Fibroblast of lung (primary cell): ENCODE results near the gene SGPP2. TPM values are rescaled to one million over a fixed set of nuclear protein-coding genes. Genes with fewer than 3 reads are reported as not detected.

Source experiments
- DNase-seq, 2 donors: peaks; one replicate each; pipeline versions ENCODE4 v3.0.0 to v3.0.0-alpha.2; 2010; ENCODE audit warnings: low read depth in 2 of 2
- H2AFZ ChIP-seq: 2 replicates; pipeline ENCODE4 v1.5.1; 2012; ENCODE audit warnings: low read length, control low read depth, inconsistent platforms
- H3K27ac ChIP-seq: 2 replicates; pipeline ENCODE4 v1.5.1; 2011; ENCODE audit warnings: low read length, control low read depth; ENCODE audit not compliant: insufficient read depth
- H3K27me3 ChIP-seq: 2 replicates; pipeline ENCODE4 v1.5.1; 2011; ENCODE audit warnings: mild to moderate bottlenecking, low read length; ENCODE audit not compliant: control insufficient read depth, insufficient read depth
- H3K36me3 ChIP-seq: 2 replicates; pipeline ENCODE4 v1.5.1; 2011; ENCODE audit warnings: low read length; ENCODE audit not compliant: control insufficient read depth, insufficient read depth
- H3K4me1 ChIP-seq: 2 replicates; pipeline ENCODE4 v1.5.1; 2011; ENCODE audit warnings: low read length; ENCODE audit not compliant: control insufficient read depth, insufficient read depth; ENCODE audit errors: extremely low read depth
- H3K4me2 ChIP-seq: 2 replicates; pipeline ENCODE4 v1.5.1; 2011; ENCODE audit warnings: low read length, control low read depth; ENCODE audit not compliant: insufficient read depth; ENCODE audit errors: extremely low read depth
- H3K4me3 ChIP-seq, 4 experiments: fragments of 200-600 bp in 1 of 4; sonication (generic) in 1 of 4; replicated peaks in 1 of 4; 2 replicates each; pipeline ENCODE4 v1.5.1; 2011 to 2016; ENCODE audit warnings: low read length in 4 of 4, low read depth in 3 of 4, mild to moderate bottlenecking in 3 of 4, control low read depth in 2 of 4, inconsistent platforms in 1 of 4, mixed read lengths in 1 of 4; ENCODE audit not compliant: insufficient read depth in 1 of 4; ENCODE audit errors: control extremely low read depth in 1 of 4
- H3K79me2 ChIP-seq: 2 replicates; pipeline ENCODE4 v1.5.1; 2012; ENCODE audit warnings: mild to moderate bottlenecking, low read length, inconsistent platforms; ENCODE audit not compliant: control insufficient read depth, insufficient read depth
- H3K9ac ChIP-seq: 2 replicates; pipeline ENCODE4 v1.5.1; 2011; ENCODE audit warnings: mild to moderate bottlenecking, low read length, control low read depth; ENCODE audit not compliant: insufficient read depth
- H3K9me3 ChIP-seq: 2 replicates; pipeline ENCODE4 v1.5.1; 2012; ENCODE audit warnings: low read depth, low read length; ENCODE audit not compliant: control insufficient read depth, insufficient read depth
- H4K20me1 ChIP-seq: 2 replicates; pipeline ENCODE4 v1.5.1; 2011; ENCODE audit warnings: low read length; ENCODE audit not compliant: control insufficient read depth, insufficient read depth; ENCODE audit errors: extremely low read depth
- CTCF ChIP-seq, 2 donors: IDR thresholded peaks in 1 of 2; conservative IDR thresholded peaks in 1 of 2; 1 replicate in 1 of 2; 2 replicates in 1 of 2; pipeline ENCODE4 v1.5.1; 2011 to 2012; ENCODE audit warnings: low read length in 2 of 2, control low read depth in 1 of 2, inconsistent platforms in 1 of 2, low read depth in 1 of 2, mild to moderate bottlenecking in 1 of 2
- EZH2 ChIP-seq: IDR thresholded peaks from 2 replicates; pipeline ENCODE4 v1.5.1; 2012; ENCODE audit warnings: low read length, control low read depth, mild to moderate bottlenecking; ENCODE audit errors: missing control alignments
- polyA plus RNA-seq, 2 donors: library from polyadenylated mRNA; depleted of rRNA in 1 of 2; stranded (reverse) in 1 of 2; unstranded in 1 of 2; fragments of >200 nt; gene quantifications; 2 replicates each; pipeline ENCODE4 v1.2.1, GENCODE V29; 2011 to 2012; ENCODE audit warnings: missing spikeins in 1 of 2
- total RNA-seq: library from RNA; depleted of rRNA; stranded (reverse); fragments of >200 nt; gene quantifications from 2 replicates; pipeline ENCODE4 v1.2.1, GENCODE V29; 2014

The SGPP2 gene
- total and polyA plus RNA-seq, 2 donors (not counting 1 experiment from before 2014, with no cell fraction given): not detected

- H2AFZ ChIP-seq: no peak overlapping the region
- H3K4me3 ChIP-seq: no peak overlapping the region
- H4K20me1 ChIP-seq: no peaks in the 10 kb centered on the region
- H3K36me3 ChIP-seq: no peaks in the 10 kb centered on the region
- H3K4me2 ChIP-seq: no peak overlapping the region
- no peaks in the 10 kb centered on the region for H3K27me3 ChIP-seq
- H3K27ac ChIP-seq: no peak overlapping the region
- H3K4me1 ChIP-seq: no peaks in the 10 kb centered on the region
- no peak for DNase-seq
- H3K9ac ChIP-seq: no peak overlapping the region
- H3K9me3 ChIP-seq: no peaks in the 10 kb centered on the region
- TF ChIP-seq EZH2 (no peak), CTCF (conservative IDR thresholded peaks at IDR 0.05 in 1 of 2, IDR thresholded peaks at IDR 0.05 in 1 of 2; ENCODE audit: low read depth in 1 of 2, low read length in 2 of 2) (no peak)
- no peaks in the 10 kb centered on the region for H3K79me2 ChIP-seq
Measured at GRCh38 chr2:222465746-222466145, 41.4 kb downstream of the SGPP2 start.

- no peaks in the 10 kb centered on the region for H4K20me1 ChIP-seq
- H3K27me3 ChIP-seq: no peaks in the 10 kb centered on the region
- H3K27ac ChIP-seq: no peak overlapping the region
- no peaks in the 10 kb centered on the region for H3K4me1 ChIP-seq
- H3K4me3 ChIP-seq: no peak overlapping the region
- no peak for TF ChIP-seq EZH2
- no peaks in the 10 kb centered on the region for H3K79me2 ChIP-seq
- H3K9me3 ChIP-seq: no peaks in the 10 kb centered on the region
- H3K36me3 ChIP-seq: no peaks in the 10 kb centered on the region
- DNase-seq: peak in 1 of 2 donors; percentile 6
- no peak overlapping the region for H3K9ac ChIP-seq
- no peak overlapping the region for H2AFZ ChIP-seq
- no peak overlapping the region for H3K4me2 ChIP-seq
Measured at GRCh38 chr2:222468346-222468745, 44.0 kb downstream of the SGPP2 start.

- Histone ChIP-seq H4K20me1 (no peaks in the 10 kb centered on the region), H3K79me2 (no peaks in the 10 kb centered on the region), H3K4me3 (no peak overlapping the region), H3K36me3 (no peaks in the 10 kb centered on the region), H2AFZ (no peak overlapping the region), H3K4me2 (no peak overlapping the region), H3K4me1 (no peaks in the 10 kb centered on the region), H3K9ac (no peak overlapping the region), H3K9me3 (no peaks in the 10 kb centered on the region), H3K27ac (no peak overlapping the region), H3K27me3 (no peaks in the 10 kb centered on the region)
- DNase-seq: no peak
- TF ChIP-seq CTCF (conservative IDR thresholded peaks at IDR 0.05 in 1 of 2, IDR thresholded peaks at IDR 0.05 in 1 of 2; ENCODE audit: low read depth in 1 of 2, low read length in 2 of 2) (no peak), EZH2 (no peak)
Measured at GRCh38 chr2:222470802-222471468, 46.6 kb downstream of the SGPP2 start.
